Right lobe of liver (tissue), 6 donors: ENCODE data around the gene GLB1L2. TPM values are rescaled to one million over a fixed set of nuclear protein-coding genes. Genes with fewer than 3 reads are reported as not detected.

Experiments
- ATAC-seq, 4 donors: fragments of 200-7000 bp; cut with Tn5 transposase; one replicate each; pipeline ENCODE4 v1.9.1; 2020; ENCODE audit warnings: mild to moderate bottlenecking in 4 of 4, moderate library complexity in 4 of 4
- DNase-seq, 3 donors: peaks; one replicate each; pipeline ENCODE4 v3.0.0-alpha.2; 2020
- H3K27ac ChIP-seq, 3 donors: fragments of 200-600 bp; one replicate each; pipeline ENCODE4 v1.8.0; 2022
- H3K27me3 ChIP-seq, 2 donors: fragments of 200-600 bp; one replicate each; pipeline ENCODE4 v1.8.0; 2022
- H3K36me3 ChIP-seq, 4 donors: fragments of 200-600 bp; sonication (generic) in 1 of 4; one replicate each; pipeline versions ENCODE4 v1.5.1 to v1.8.0; 2017 to 2022; ENCODE audit warnings: control low read depth in 1 of 4
- H3K4me1 ChIP-seq, 4 donors: fragments of 200-600 bp; sonication (generic) in 1 of 4; one replicate each; pipeline versions ENCODE4 v1.5.1 to v1.8.0; 2017 to 2022; ENCODE audit warnings: control low read depth in 1 of 4
- H3K4me3 ChIP-seq, 3 donors: fragments of 200-600 bp; one replicate each; pipeline ENCODE4 v1.8.0; 2022
- H3K9me3 ChIP-seq, 4 donors: fragments of 200-600 bp; sonication (generic) in 1 of 4; one replicate each; pipeline versions ENCODE4 v1.5.1 to v1.8.0; 2017 to 2022; ENCODE audit warnings: control low read depth in 1 of 4
- POLR2A ChIP-seq: fragments of 450-650 bp; IDR thresholded peaks from one replicate; pipeline ENCODE4 v1.6.1; 2017; ENCODE audit warnings: antibody characterized with exemption, mild to moderate bottlenecking
- WGBS: methylation state at CpG from one replicate; pipeline ENCODE4 v1.1.6; 2018; ENCODE audit warnings: low coverage, low lambda C conversion rate; ENCODE audit not compliant: insufficient coverage; ENCODE audit errors: missing lambda C conversion rate; 5-methylcytosine and 5-hydroxymethylcytosine counted together
- intact Hi-C, 2 donors: fragments of 100-400 bp; cut with DNase I; formaldehyde crosslinking; loops; one replicate each; pipeline versions ENCODE4 v1.11.2 to v1.14.1; 2022
- total RNA-seq, 6 experiments: library from RNA; depleted of rRNA in 2 of 6; stranded (reverse); fragments of >200 nt in 2 of 6; fragmentation: NEBNext Ultra II Directional in 3 of 6; extraction: Animal tissue kit (Norgen Biotek cat#: 25700) in 3 of 6; gene quantifications; one replicate each; pipeline versions ENCODE4 v1.1.0 to v1.2.4, GENCODE V29; 2016 to 2023
- TF ChIP-seq, protein P1 (sequence below), 4 donors: fragments of 200-600 bp in 3 of 4; fragments of 450-650 bp in 1 of 4; IDR thresholded peaks; one replicate each; pipeline versions ENCODE4 v1.5.1 to v1.8.0; 2016 to 2022; ENCODE audit warnings: antibody characterized with exemption in 4 of 4, mild to moderate bottlenecking in 2 of 4
- donor health status: DM: no; HTN: yes; CAD: no.
- donor health status: DM: no; HTN: no; CAD: no.
- donor health status: DM: no; HTN: no; CAD: no.
- donor health status: DM: no; HTN: yes; CAD: no.
- donor health status: DM: no; HTN: yes; CAD: no.

GLB1L2 gene
- total RNA-seq, 6 experiments from 2014 or later: 0.12 to 0.68 (median 0.55) TPM

DNA sequence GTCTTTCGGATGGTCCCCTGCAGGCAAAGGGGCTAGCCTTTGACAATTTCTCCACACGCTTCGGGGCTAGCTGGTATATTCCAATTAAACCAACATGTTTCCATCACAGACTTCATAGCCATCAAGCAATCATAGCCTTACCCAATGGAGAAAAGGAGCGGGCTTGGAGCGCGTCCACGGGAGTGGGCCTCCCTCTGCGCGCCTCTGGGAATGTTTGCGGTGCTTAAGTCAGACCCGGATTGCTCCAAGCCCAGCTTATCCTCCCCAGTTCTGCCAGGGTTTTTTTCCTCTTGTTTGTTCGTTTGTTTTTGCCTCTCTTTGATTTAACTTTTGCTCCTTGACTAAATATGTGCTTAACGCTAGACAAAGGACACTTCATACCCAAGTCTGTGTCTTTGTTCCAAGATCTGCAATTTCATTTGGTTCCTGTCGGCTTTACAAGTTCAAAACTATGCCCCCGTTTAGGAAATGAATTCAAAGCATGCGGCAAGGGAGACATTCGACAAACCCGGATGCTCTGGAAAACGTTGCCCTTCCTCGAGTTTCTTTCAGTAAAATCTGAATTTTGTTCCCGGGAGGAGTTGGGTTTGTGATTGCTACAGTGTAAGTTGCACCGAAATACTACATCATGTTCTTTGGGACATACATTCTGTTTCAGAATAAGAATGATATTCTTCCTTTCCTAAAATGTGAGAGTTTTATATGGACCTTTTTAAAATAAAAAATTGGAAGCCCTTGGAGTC lies 1.0 kb upstream of the GLB1L2 start:
- no peak for DNase-seq
- Histone ChIP-seq H3K4me3 (peak overlapping the region in 2 of 3 donors; percentile 33 to 44), H3K27ac (no peak overlapping the region), H3K36me3 (no peaks in the 10 kb centered on the region), H3K27me3 (no peaks in the 10 kb centered on the region), H3K4me1 (peaks cover 0 to 6% (median 3%) of the 10 kb centered on the region in 4 donors), H3K9me3 (no peaks in the 10 kb centered on the region)
- WGBS: 39% methylated on average over 21 of the region's 22 CpGs
- intact Hi-C loops: no loop called here
- no peak for ATAC-seq
- TF ChIP-seq, protein P1, sequence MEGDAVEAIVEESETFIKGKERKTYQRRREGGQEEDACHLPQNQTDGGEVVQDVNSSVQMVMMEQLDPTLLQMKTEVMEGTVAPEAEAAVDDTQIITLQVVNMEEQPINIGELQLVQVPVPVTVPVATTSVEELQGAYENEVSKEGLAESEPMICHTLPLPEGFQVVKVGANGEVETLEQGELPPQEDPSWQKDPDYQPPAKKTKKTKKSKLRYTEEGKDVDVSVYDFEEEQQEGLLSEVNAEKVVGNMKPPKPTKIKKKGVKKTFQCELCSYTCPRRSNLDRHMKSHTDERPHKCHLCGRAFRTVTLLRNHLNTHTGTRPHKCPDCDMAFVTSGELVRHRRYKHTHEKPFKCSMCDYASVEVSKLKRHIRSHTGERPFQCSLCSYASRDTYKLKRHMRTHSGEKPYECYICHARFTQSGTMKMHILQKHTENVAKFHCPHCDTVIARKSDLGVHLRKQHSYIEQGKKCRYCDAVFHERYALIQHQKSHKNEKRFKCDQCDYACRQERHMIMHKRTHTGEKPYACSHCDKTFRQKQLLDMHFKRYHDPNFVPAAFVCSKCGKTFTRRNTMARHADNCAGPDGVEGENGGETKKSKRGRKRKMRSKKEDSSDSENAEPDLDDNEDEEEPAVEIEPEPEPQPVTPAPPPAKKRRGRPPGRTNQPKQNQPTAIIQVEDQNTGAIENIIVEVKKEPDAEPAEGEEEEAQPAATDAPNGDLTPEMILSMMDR (IDR thresholded peaks at IDR 0.05): no peak
- no peak for TF ChIP-seq POLR2A

DNA sequence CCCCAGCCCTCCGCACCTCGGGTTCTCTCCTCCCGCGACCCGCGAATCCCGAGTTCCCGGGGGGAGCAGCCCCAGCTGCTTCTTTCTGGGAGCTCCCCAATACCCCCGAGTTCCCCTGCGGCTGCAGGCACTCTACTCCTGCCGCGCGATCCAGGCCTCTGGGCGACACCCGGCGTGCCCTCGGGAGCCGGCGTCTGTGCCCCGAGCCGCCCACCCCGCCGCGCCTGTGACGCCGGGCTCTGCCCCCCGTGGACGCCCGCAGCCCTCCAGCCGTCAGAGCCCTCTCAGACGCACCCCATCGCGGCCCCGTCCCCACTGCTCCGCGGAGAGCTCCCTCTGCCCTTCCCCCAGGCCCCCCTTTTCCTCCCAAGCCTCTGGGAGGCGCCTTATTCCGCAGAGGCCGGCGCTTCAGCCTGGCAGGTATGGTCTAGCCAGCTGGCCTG lies 422 bp downstream of the GLB1L2 start:
- DNase-seq: no peak

DNA sequence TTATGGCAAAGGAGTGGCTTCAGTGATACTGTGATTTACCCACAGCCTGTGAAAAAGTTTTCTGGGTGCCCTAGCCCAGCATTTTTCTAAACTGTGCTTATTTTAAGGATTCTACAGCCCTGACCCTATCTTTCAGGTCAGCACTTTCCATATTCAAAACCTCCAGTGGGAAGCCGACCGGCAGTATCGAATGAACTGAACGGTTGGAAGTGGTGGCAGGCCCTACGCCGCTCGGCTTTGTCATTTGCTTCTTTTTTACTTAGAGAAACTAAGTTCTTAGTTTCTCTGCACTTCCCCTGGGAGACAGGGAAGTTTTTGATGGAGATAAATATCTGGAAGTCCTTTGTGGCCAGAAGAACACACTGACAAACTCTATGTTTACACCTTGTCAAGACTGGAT lies 994 bp downstream of the GLB1L2 start:
- peaks cover 0 to 6% (median 3%) of the 10 kb centered on the region in 4 donors for H3K4me1 ChIP-seq
- intact Hi-C loops: no loop called here
- WGBS: 78% methylated on average over 7 of the region's 7 CpGs
- no peaks in the 10 kb centered on the region for H3K36me3 ChIP-seq
- H3K27me3 ChIP-seq: no peaks in the 10 kb centered on the region
- ATAC-seq (no peak), DNase-seq (no peak)
- no peak overlapping the region for H3K27ac ChIP-seq
- H3K9me3 ChIP-seq: no peaks in the 10 kb centered on the region
- TF ChIP-seq, protein P1 (IDR thresholded peaks at IDR 0.05): no peak
- no peak for TF ChIP-seq POLR2A
- no peak overlapping the region for H3K4me3 ChIP-seq

More for the DNA sequence above, 422 bp downstream of the GLB1L2 start:
- H3K4me3 ChIP-seq: peak overlapping the region; percentile 38 to 46 (median 39)
- peak in 2 of 4 donors; percentile 11 to 17 for ATAC-seq
- peaks cover 0 to 6% (median 3%) of the 10 kb centered on the region in 4 donors for H3K4me1 ChIP-seq
- intact Hi-C loops: no loop called here
- TF ChIP-seq POLR2A: no peak
- TF ChIP-seq, protein P1 (IDR thresholded peaks at IDR 0.05): no peak
- H3K36me3 ChIP-seq: no peaks in the 10 kb centered on the region
- WGBS: 9% methylated on average over 15 of the region's 40 CpGs
- no peaks in the 10 kb centered on the region for H3K9me3 ChIP-seq
- H3K27me3 ChIP-seq: no peaks in the 10 kb centered on the region
- H3K27ac ChIP-seq: no peak overlapping the region

DNA sequence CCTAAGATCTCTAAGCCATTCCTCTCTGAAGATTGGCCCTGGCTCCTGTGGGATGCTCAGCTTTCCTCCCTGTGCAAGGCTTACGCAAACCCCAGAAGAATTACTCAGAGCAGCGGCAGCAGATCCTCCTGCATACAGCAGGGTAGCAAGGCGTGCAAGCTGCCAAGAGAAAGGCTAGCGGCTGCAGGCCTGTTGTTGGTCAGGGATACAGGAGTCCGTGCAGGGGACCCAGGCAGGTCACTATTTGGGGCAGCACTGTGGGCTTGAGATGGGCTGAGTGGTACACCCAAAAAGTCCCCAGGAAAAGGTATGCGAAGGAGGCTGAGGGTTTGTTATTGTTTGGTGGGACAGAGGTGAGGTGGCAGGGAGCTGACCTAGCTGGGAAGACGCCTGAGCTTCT lies 1.5 kb downstream of the GLB1L2 start:
- DNase-seq: no peak
- WGBS: 82% methylated on average over 5 of the region's 7 CpGs
- no peak for TF ChIP-seq POLR2A
- TF ChIP-seq, protein P1 (IDR thresholded peaks at IDR 0.05): no peak
- H3K27ac ChIP-seq: no peak overlapping the region
- no peak for ATAC-seq
- no peaks in the 10 kb centered on the region for H3K9me3 ChIP-seq
- intact Hi-C loops: no loop called here
- peaks cover 0 to 6% (median 3%) of the 10 kb centered on the region in 4 donors for H3K4me1 ChIP-seq
- H3K27me3 ChIP-seq: no peaks in the 10 kb centered on the region
- no peak overlapping the region for H3K4me3 ChIP-seq
- H3K36me3 ChIP-seq: no peaks in the 10 kb centered on the region
